Parathyroid adenoma (tissue), 2 donors: Measurements from ENCODE around the gene LIPT2.
"Not testable (repeated sequence)": the region's sequence is repeated elsewhere in the genome, so short reads cannot be mapped to it uniquely, and the experiment has no call there.

Experiments
- H2AFZ ChIP-seq: fragments of 300-600 bp; sonication (generic); one replicate; pipeline ENCODE4 v1.7.0; 2017; ENCODE audit warnings: antibody characterized with exemption, mild to moderate bottlenecking
- H3K27ac ChIP-seq: fragments of 300-600 bp; sonication (generic); one replicate; pipeline ENCODE4 v1.7.0; 2017
- H3K27me3 ChIP-seq: fragments of 300-600 bp; sonication (generic); one replicate; pipeline ENCODE4 v1.7.0; 2017; ENCODE audit warnings: low read length; ENCODE audit not compliant: control insufficient read depth, insufficient read depth
- H3K36me3 ChIP-seq: fragments of 300-600 bp; sonication (generic); one replicate; pipeline ENCODE4 v1.7.0; 2017; ENCODE audit warnings: low read length; ENCODE audit not compliant: control insufficient read depth, insufficient read depth
- H3K4me1 ChIP-seq: fragments of 300-600 bp; sonication (generic); one replicate; pipeline ENCODE4 v1.7.0; 2017; ENCODE audit warnings: control low read depth
- H3K4me2 ChIP-seq: fragments of 300-600 bp; sonication (generic); one replicate; pipeline ENCODE4 v1.7.0; 2017; ENCODE audit warnings: low read length
- H3K4me3 ChIP-seq: fragments of 300-600 bp; sonication (generic); one replicate; pipeline ENCODE4 v1.7.0; 2017; ENCODE audit warnings: low read depth, low read length
- H3K79me2 ChIP-seq: fragments of 300-600 bp; sonication (generic); one replicate; pipeline ENCODE4 v1.7.0; 2017; ENCODE audit warnings: control low read depth
- H3K9ac ChIP-seq: fragments of 300-600 bp; sonication (generic); one replicate; pipeline ENCODE4 v1.7.0; 2017; ENCODE audit warnings: mild to moderate bottlenecking
- H3K9me3 ChIP-seq: fragments of 300-600 bp; sonication (generic); one replicate; pipeline ENCODE4 v1.7.0; 2017; ENCODE audit warnings: low read length; ENCODE audit not compliant: control insufficient read depth
- TF ChIP-seq, protein P1 (sequence below): fragments of 300-600 bp; sonication (generic); IDR thresholded peaks from one replicate; pipeline ENCODE4 v1.7.0; 2017; ENCODE audit warnings: antibody characterized with exemption, mild to moderate bottlenecking
- donor health status: primary hyperparathyroidism.

LIPT2 gene

GRCh38 chr11:74520316-74520715, 26.8 kb upstream of the LIPT2 start:
- Histone ChIP-seq H3K36me3 (no peaks in the 10 kb centered on the region), H3K27me3 (no peaks in the 10 kb centered on the region), H3K4me2 (no peak overlapping the region), H3K79me2 (no peaks in the 10 kb centered on the region), H3K4me3 (no peak overlapping the region), H3K27ac (no peak overlapping the region), H3K9me3 (no peaks in the 10 kb centered on the region), H3K4me1 (no peaks in the 10 kb centered on the region), H2AFZ (no peak overlapping the region), H3K9ac (no peak overlapping the region)
- TF ChIP-seq, protein P1, sequence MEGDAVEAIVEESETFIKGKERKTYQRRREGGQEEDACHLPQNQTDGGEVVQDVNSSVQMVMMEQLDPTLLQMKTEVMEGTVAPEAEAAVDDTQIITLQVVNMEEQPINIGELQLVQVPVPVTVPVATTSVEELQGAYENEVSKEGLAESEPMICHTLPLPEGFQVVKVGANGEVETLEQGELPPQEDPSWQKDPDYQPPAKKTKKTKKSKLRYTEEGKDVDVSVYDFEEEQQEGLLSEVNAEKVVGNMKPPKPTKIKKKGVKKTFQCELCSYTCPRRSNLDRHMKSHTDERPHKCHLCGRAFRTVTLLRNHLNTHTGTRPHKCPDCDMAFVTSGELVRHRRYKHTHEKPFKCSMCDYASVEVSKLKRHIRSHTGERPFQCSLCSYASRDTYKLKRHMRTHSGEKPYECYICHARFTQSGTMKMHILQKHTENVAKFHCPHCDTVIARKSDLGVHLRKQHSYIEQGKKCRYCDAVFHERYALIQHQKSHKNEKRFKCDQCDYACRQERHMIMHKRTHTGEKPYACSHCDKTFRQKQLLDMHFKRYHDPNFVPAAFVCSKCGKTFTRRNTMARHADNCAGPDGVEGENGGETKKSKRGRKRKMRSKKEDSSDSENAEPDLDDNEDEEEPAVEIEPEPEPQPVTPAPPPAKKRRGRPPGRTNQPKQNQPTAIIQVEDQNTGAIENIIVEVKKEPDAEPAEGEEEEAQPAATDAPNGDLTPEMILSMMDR: no peak

DNA sequence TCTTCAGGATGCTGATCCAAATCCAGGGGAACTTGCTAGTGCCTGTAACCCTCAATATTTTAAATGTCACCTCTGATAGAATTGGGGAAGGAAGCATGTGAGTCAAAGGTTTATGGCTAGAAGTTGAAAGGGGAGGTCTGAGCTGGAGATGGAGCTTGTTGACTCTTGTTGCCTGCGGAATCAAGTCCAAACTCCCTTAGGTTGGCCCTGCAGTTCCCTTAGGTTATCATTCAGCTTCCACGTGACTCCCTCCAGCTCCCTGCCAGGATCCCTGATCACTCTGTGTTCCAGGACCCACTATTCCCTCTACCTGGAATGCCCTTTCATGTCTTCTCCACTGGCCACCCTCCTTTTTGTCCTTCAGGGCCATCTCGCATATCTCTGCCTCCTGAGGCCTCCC, 26.2 kb upstream of the LIPT2 start:
- H3K36me3 ChIP-seq: no peaks in the 10 kb centered on the region
- no peaks in the 10 kb centered on the region for H3K79me2 ChIP-seq
- no peaks in the 10 kb centered on the region for H3K9me3 ChIP-seq
- TF ChIP-seq, protein P1: no peak
- no peak overlapping the region for H3K27ac ChIP-seq
- no peak overlapping the region for H2AFZ ChIP-seq
- no peak overlapping the region for H3K4me3 ChIP-seq
- no peaks in the 10 kb centered on the region for H3K27me3 ChIP-seq
- no peak overlapping the region for H3K9ac ChIP-seq
- H3K4me2 ChIP-seq: no peak overlapping the region
- no peaks in the 10 kb centered on the region for H3K4me1 ChIP-seq

GRCh38 chr11:74517592-74517991, 24.1 kb upstream of the LIPT2 start:
- not testable (repeated sequence) for H3K4me1 ChIP-seq, H3K9ac ChIP-seq, H3K4me2 ChIP-seq, H3K36me3 ChIP-seq, H2AFZ ChIP-seq, H3K4me3 ChIP-seq, H3K27ac ChIP-seq, H3K79me2 ChIP-seq, H3K27me3 ChIP-seq, H3K9me3 ChIP-seq

- Histone ChIP-seq H3K79me2 (no peaks in the 10 kb centered on the region), H3K4me1 (no peaks in the 10 kb centered on the region), H3K4me2 (no peak overlapping the region), H3K9ac (no peak overlapping the region), H3K27me3 (no peaks in the 10 kb centered on the region), H2AFZ (no peak overlapping the region), H3K36me3 (no peaks in the 10 kb centered on the region), H3K27ac (no peak overlapping the region), H3K4me3 (no peak overlapping the region), H3K9me3 (no peaks in the 10 kb centered on the region)
- TF ChIP-seq, protein P1: no peak
Observed at GRCh38 chr11:74507582-74507981, 14.1 kb upstream of the LIPT2 start.

DNA sequence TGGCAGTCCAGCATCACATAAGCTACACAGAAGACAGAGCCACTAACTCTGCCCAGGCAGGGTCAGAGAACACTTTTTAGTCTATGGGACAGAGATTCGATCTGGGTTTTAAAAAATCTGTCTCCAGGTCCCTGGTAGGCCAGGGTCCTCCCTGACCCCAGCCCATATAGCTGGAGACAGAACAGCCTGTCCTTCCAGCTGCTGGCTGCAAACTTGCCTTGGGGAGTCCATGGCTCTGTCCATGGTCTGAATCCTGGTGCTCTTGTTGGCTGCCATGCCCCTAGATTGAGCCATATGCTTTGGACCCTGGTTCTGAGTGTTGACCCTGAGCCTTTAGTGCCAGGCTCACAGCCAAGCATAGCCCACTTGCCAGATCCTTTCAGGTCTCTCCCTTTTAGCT, 13.3 kb upstream of the LIPT2 start:
- Histone ChIP-seq H3K27ac (no peak overlapping the region), H3K9me3 (no peaks in the 10 kb centered on the region), H2AFZ (no peak overlapping the region), H3K4me2 (no peak overlapping the region), H3K27me3 (no peaks in the 10 kb centered on the region), H3K9ac (no peak overlapping the region), H3K4me3 (no peak overlapping the region), H3K79me2 (no peaks in the 10 kb centered on the region), H3K36me3 (no peaks in the 10 kb centered on the region), H3K4me1 (no peaks in the 10 kb centered on the region)
- TF ChIP-seq, protein P1: no peak
